Esophagus muscularis mucosa (tissue), 3 donors: Measurements from ENCODE around the gene ASAP2.

ENCODE experiments used
- CTCF ChIP-seq, 3 experiments: fragments of 200-600 bp in 2 of 3; fragments of 450-650 bp in 1 of 3; sonication (generic) in 2 of 3; IDR thresholded peaks; one replicate each; pipeline ENCODE4 v1.5.1; 2017 to 2019; ENCODE audit warnings: antibody characterized with exemption in 3 of 3, mild to moderate bottlenecking in 2 of 3, moderate library complexity in 1 of 3
- POLR2A ChIP-seq: fragments of 450-650 bp; IDR thresholded peaks from one replicate; pipeline ENCODE4 v1.6.1; 2017; ENCODE audit warnings: antibody characterized with exemption, moderate library complexity, mild to moderate bottlenecking, low read depth
- POLR2AphosphoS5 ChIP-seq, 2 donors: sonication (generic); formaldehyde crosslinking; IDR thresholded peaks; one replicate each; pipeline ENCODE4 v1.6.1; 2017; ENCODE audit warnings: antibody characterized with exemption in 2 of 2

- no peak for TF ChIP-seq CTCF (IDR thresholded peaks at IDR 0.05)
- no peak for TF ChIP-seq POLR2A
- no peak for TF ChIP-seq POLR2AphosphoS5 (IDR thresholded peaks at IDR 0.05)
Observed at GRCh38 chr2:9273486-9274130, 67.0 kb downstream of the ASAP2 start.
